Measurements from ENCODE around the gene B9D2.
"Not testable (repeated sequence)": the region's sequence is repeated elsewhere in the genome, so short reads cannot be mapped to it uniquely, and the experiment has no call there.

Gene B9D2

GRCh38 chr19:41363753-41364523, at the start of gene B9D2:
B9D2 (minus strand) TSS chr19:41364149; CDS start chr19:41363519, 630 bp downstream.
- peak; percentile 98 for DNase-seq

- no peak for DNase-seq
Measured at GRCh38 chr19:41412953-41413352, 49.0 kb upstream of the B9D2 start.

- no peak for DNase-seq
Measured at GRCh38 chr19:41411968-41412265, 48.0 kb upstream of the B9D2 start.

- no peak for DNase-seq
Measured at GRCh38 chr19:41411100-41411967, 47.4 kb upstream of the B9D2 start.

- no peak for DNase-seq
Measured at GRCh38 chr19:41410336-41411054, 46.5 kb upstream of the B9D2 start.

- DNase-seq = peak; percentile 42
Measured at GRCh38 chr19:41409288-41409687, 45.3 kb upstream of the B9D2 start.

GRCh38 chr19:41408846-41409245, 44.9 kb upstream of the B9D2 start:
- not testable (repeated sequence) for DNase-seq

GRCh38 chr19:41408256-41408655, 44.3 kb upstream of the B9D2 start:
- DNase-seq = no peak

GRCh38 chr19:41407271-41407670, 43.3 kb upstream of the B9D2 start:
- no peak for DNase-seq

- no peak for DNase-seq
Measured at GRCh38 chr19:41405776-41406175, 41.8 kb upstream of the B9D2 start.

GRCh38 chr19:41403181-41403970, 39.4 kb upstream of the B9D2 start:
- no peak for DNase-seq

- DNase-seq = no peak
Measured at GRCh38 chr19:41402010-41402409, 38.1 kb upstream of the B9D2 start.

- DNase-seq = no peak
Measured at GRCh38 chr19:41401483-41401882, 37.5 kb upstream of the B9D2 start.

- DNase-seq = no peak
Measured at GRCh38 chr19:41399525-41399924, 35.6 kb upstream of the B9D2 start.

GRCh38 chr19:41399091-41399490, 35.1 kb upstream of the B9D2 start:
- no peak for DNase-seq

- no peak for DNase-seq
Measured at GRCh38 chr19:41398598-41398997, 34.6 kb upstream of the B9D2 start.

GRCh38 chr19:41398050-41398418, 34.1 kb upstream of the B9D2 start:
- DNase-seq = no peak

- peak; percentile 100 for DNase-seq
Measured at GRCh38 chr19:41397086-41398049, 33.4 kb upstream of the B9D2 start, which contains the start of the genes BCKDHA and EXOSC5. BCKDHA (plus strand) TSS chr19:41397818; CDS start chr19:41397828, 10 bp downstream. EXOSC5 (minus strand) TSS chr19:41397359; CDS start chr19:41397328, 31 bp downstream.

- DNase-seq = no peak
Measured at GRCh38 chr19:41395355-41395754, 31.4 kb upstream of the B9D2 start.

GRCh38 chr19:41392775-41393174, 28.8 kb upstream of the B9D2 start:
- DNase-seq = no peak

- no peak for DNase-seq
Measured at GRCh38 chr19:41391618-41392017, 27.7 kb upstream of the B9D2 start.

Data from EL (cell line).